Measurements from ENCODE around the gene NSD1. TPM values are rescaled to one million over a fixed set of nuclear protein-coding genes. Genes with fewer than 3 reads are reported as not detected.

NSD1 gene
- total and polyA plus RNA-seq, 2 of the 8 experiments (the other 6 are each of a cell fraction or from before 2014, with no cell fraction given), result 22.8 to 168 TPM

DNA sequence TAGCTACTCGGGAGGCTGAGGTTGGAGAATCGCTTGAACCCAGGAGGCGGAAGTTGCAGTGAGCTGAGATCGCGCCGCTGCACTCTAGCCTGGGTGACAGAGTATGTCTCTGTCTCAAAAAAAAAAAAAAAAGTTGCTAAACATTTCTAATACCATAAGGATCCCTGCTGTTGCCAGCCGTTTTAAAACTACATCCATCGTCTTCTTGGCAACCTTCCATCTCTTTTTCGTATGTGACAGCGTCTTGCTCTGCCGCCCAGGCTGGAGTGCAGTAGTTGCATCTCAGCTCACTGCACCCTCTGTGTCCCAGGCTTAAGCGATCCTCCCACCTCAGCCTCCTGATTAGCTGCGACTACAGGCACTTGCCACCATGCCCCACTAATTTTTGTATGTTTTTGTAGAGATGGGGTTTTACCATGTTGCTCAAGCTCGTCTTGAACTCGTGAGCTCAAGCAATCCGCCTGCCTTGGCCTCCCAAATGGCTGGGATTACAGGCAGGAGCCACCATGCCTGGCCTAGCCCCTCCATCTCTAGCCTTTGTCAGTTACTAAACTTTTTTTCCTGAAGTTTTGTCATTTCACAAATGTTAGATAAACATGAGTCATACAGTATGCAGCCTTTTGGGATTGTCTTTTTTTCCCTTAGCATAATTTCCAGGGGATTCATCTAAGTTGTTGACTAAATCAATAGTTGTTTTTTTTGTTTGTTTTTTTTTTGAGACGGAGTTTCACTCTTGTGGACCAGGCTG lies 13.5 kb downstream of the NSD1 start:
- H4K20me1 ChIP-seq (replicated peaks in 1 of 2; ENCODE audit: control insufficient read depth in 1 of 2, insufficient read depth in 2 of 2, low read length in 2 of 2), result peaks cover 11 to 18% of the 10 kb centered on the region in 2 experiments
- H3K27me3 ChIP-seq (replicated peaks in 1 of 4; ENCODE audit: control insufficient read depth in 3 of 4, extremely low read depth in 1 of 4, insufficient read depth in 3 of 4, low read length in 3 of 4), result no peaks in the 10 kb centered on the region
- H2AK5ac ChIP-seq (ENCODE audit: low read depth, low read length), result no peak overlapping the region
- peaks cover 12 to 99% of the 10 kb centered on the region in 2 experiments for H3K79me2 ChIP-seq (ENCODE audit: control insufficient read depth in 1 of 2, insufficient read depth in 2 of 2, low read length in 2 of 2)
- H3K27ac ChIP-seq (ENCODE audit: low read depth, low read length), result no peak overlapping the region
- ChIA-PET POLR2A (ENCODE audit: partially characterized antibody) (interaction anchor here (0.6 to 4.8 kb wide), 12 partner anchors 8 to 130 kb away, joined by 3 to 64 read pairs (median 4); partner anchors contain the start of gene NSD1), CTCF (ENCODE audit: partially characterized antibody) (interaction anchor here (0.6 to 1.3 kb wide), 3 partner anchors 10 to 35 kb away, joined by 3 to 4 read pairs (median 4); no protein-coding TSS in a partner anchor)
- no peaks in the 10 kb centered on the region for H3K4me1 ChIP-seq (replicated peaks in 1 of 4; ENCODE audit: control insufficient read depth in 3 of 4, insufficient read depth in 4 of 4, low read length in 3 of 4)
- H2BK5ac ChIP-seq (ENCODE audit: low read depth, low read length), result no peak overlapping the region
- peaks cover 3% of the 10 kb centered on the region for H3K79me1 ChIP-seq (ENCODE audit: low read depth, low read length)
- no peak overlapping the region for H2BK12ac ChIP-seq (ENCODE audit: low read depth, low read length)
- H3K23ac ChIP-seq (ENCODE audit: insufficient read length), result no peak overlapping the region
- H4K5ac ChIP-seq (ENCODE audit: insufficient read length, low read depth, low read length), result no peak overlapping the region
- H3K9ac ChIP-seq (replicated peaks in 1 of 4; ENCODE audit: extremely low read depth in 1 of 4, low read depth in 3 of 4, low read length in 3 of 4), result no peak overlapping the region
- no peak for DNase-seq (ENCODE audit: low read depth in 1 of 2, low spot score in 2 of 2)
- H3K4me3 ChIP-seq (ENCODE audit: extremely low read depth in 1 of 4, insufficient read depth in 2 of 4, low read depth in 3 of 4, low read length in 4 of 4), result no peak overlapping the region
- no peak overlapping the region for H3K18ac ChIP-seq (ENCODE audit: extremely low read depth, low read length)
- WGBS, 2 experiments (ENCODE audit: extremely low coverage in 1 of 2, insufficient coverage in 1 of 2, insufficient read length in 1 of 2, insufficient replicate concordance in 2 of 2, low coverage in 1 of 2, low lambda C conversion rate in 2 of 2, missing lambda C conversion rate in 1 of 2), result 97% methylated on average over 16 of the region's 17 CpGs; no CpG with 5 or more reads in 1 of the 2 experiments
- H3K56ac ChIP-seq (replicated peaks; ENCODE audit: insufficient read length, low read depth, low read length), result no peak overlapping the region
- H3K4ac ChIP-seq (replicated peaks; ENCODE audit: insufficient read length, low read depth, low read length), result no peak overlapping the region
- 0 out of 2 replicates have a peak, but pooled peaks cover 2% of the 10 kb centered on the region for H3K23me2 ChIP-seq (ENCODE audit: low read depth, low read length)
- H3K4me2 ChIP-seq (ENCODE audit: insufficient read depth in 1 of 2, low read depth in 2 of 2, low read length in 2 of 2), result no peak overlapping the region
- H2AFZ ChIP-seq (ENCODE audit: low read length), result no peak overlapping the region
- H3K9me3 ChIP-seq (ENCODE audit: insufficient read depth in 2 of 2, low read depth in 1 of 2, low read length in 1 of 2), result no peaks in the 10 kb centered on the region
- H2BK20ac ChIP-seq (ENCODE audit: low read length), result no peak overlapping the region
- H4K91ac ChIP-seq (replicated peaks; ENCODE audit: insufficient read length, low read length), result no peak overlapping the region
- no peak for FAIRE-seq
- no peak overlapping the region for H4K8ac ChIP-seq (ENCODE audit: extremely low read depth, insufficient read depth, low read length)
- TF ChIP-seq MAFK (IDR thresholded peaks at IDR 0.05; ENCODE audit: low read depth, low read length) (no peak), EP300 (IDR thresholded peaks at IDR 0.05; ENCODE audit: borderline replicate concordance in 1 of 2, low read depth in 2 of 2, low read length in 2 of 2) (no peak)
- H2BK120ac ChIP-seq (replicated peaks; ENCODE audit: low read depth, low read length), result no peak overlapping the region
- peaks cover 0 to 74% (median 15%) of the 10 kb centered on the region in 4 experiments; a peak in 7 of 8 replicates for H3K36me3 ChIP-seq (ENCODE audit: control insufficient read depth in 2 of 4, insufficient read depth in 4 of 4, low read length in 3 of 4)
- no peak overlapping the region for H3K14ac ChIP-seq (ENCODE audit: insufficient read length)
- no peak overlapping the region for H2BK15ac ChIP-seq (ENCODE audit: low read length)
